PFSK-1 (cell line): ENCODE results near the gene GLCE.

Experiments used
- POLR2AphosphoS5 ChIP-seq: IDR thresholded peaks from 2 replicates; pipeline ENCODE4 v1.6.1; 2012; ENCODE audit warnings: low read depth, mild to moderate bottlenecking, control low read depth, low read length, moderate library complexity
- SIN3A ChIP-seq: IDR thresholded peaks from 2 replicates; pipeline ENCODE4 v1.6.1; 2012; ENCODE audit warnings: mild to moderate bottlenecking, low read length, moderate library complexity, borderline replicate concordance; ENCODE audit not compliant: insufficient read depth
- TF ChIP-seq, protein P1 (sequence below), 2 experiments: IDR thresholded peaks; 2 replicates each; pipeline versions ENCODE4 v1.6.1 to v1.8.0; 2011 to 2012; ENCODE audit warnings: low read depth in 2 of 2, low read length in 2 of 2, control low read depth in 1 of 2, inconsistent platforms in 1 of 2, mild to moderate bottlenecking in 1 of 2, moderate library complexity in 1 of 2; ENCODE audit not compliant: insufficient read depth in 1 of 2

DNA sequence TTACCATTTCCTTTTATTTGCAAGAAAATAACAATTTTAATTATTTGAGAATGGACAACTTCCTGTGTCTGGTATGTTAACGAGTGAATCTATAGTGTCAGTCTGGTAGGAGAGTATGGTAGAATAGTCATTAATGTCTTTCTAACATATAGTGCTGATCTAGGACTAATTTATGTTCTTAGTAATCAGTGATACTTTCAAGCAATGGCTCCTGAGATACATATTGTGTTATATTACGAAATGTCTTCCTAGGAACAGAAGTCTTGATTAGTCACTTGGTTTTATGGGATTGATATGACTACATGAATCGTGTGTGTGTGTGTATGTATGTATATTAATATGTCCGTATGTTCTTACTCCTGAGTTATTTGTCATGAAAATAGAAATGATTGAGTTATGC, 71.7 kb downstream of the GLCE start:
- TF ChIP-seq, protein P1, sequence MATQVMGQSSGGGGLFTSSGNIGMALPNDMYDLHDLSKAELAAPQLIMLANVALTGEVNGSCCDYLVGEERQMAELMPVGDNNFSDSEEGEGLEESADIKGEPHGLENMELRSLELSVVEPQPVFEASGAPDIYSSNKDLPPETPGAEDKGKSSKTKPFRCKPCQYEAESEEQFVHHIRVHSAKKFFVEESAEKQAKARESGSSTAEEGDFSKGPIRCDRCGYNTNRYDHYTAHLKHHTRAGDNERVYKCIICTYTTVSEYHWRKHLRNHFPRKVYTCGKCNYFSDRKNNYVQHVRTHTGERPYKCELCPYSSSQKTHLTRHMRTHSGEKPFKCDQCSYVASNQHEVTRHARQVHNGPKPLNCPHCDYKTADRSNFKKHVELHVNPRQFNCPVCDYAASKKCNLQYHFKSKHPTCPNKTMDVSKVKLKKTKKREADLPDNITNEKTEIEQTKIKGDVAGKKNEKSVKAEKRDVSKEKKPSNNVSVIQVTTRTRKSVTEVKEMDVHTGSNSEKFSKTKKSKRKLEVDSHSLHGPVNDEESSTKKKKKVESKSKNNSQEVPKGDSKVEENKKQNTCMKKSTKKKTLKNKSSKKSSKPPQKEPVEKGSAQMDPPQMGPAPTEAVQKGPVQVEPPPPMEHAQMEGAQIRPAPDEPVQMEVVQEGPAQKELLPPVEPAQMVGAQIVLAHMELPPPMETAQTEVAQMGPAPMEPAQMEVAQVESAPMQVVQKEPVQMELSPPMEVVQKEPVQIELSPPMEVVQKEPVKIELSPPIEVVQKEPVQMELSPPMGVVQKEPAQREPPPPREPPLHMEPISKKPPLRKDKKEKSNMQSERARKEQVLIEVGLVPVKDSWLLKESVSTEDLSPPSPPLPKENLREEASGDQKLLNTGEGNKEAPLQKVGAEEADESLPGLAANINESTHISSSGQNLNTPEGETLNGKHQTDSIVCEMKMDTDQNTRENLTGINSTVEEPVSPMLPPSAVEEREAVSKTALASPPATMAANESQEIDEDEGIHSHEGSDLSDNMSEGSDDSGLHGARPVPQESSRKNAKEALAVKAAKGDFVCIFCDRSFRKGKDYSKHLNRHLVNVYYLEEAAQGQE (IDR thresholded peaks at IDR 0.05; ENCODE audit: insufficient read depth in 1 of 2, low read depth in 2 of 2, low read length in 2 of 2) = no peak
- TF ChIP-seq POLR2AphosphoS5 = no peak
- TF ChIP-seq SIN3A = no peak
